ENCODE measurements around the gene SMIM20.
"Not testable (repeated sequence)": the region's sequence is repeated elsewhere in the genome, so short reads cannot be mapped to it uniquely, and the experiment has no call there.

SMIM20 gene

GRCh38 chr4:25913851-25914669 is at the start of gene SMIM20:
Gene SMIM20, plus strand, starts transcription at chr4:25914220. Its CDS starts 94 bp downstream, at chr4:25914314.
- DNase-seq (ENCODE audit: low spot score): peak; percentile 96

DNA sequence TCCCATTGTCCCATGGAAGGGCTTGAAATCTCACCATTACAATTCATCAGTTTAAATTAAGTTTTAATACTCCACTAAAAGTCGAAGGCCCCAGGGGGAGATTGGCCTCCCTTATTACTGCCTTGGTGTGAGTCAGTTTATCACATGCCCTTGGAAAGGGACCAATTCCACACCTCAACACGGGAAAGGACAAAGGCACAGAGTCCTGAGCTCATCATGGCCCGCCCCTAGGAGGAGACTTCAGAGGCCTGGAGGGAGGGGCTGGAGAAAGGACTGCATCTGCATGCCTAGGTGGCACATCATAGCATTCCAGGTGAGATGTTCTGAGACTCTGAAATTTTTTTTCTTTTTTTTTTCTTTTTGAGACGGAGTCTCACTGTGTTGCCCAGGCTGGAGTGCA is 48.4 kb upstream of the SMIM20 start:
- no peak for DNase-seq (ENCODE audit: low spot score)

DNA sequence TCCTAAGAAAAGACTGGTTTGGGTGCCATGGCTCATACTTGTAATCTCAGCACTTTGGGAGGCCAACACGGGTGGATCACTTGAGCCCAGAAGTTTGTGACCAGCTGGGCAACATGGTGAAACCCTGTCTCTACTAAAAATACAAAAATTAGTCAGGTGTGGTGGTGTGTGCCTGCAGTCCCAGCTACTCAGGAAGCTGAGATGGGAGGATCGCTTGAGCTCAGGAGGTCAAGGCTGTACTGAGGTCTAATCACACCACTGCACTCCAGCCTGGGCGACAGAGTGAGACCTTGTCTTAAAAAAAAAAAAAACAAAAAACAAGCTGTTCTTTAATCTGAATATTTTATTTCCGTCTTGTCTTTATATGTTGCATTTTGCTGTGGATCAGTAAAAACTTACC is 47.6 kb upstream of the SMIM20 start:
- DNase-seq (ENCODE audit: low spot score): not testable (repeated sequence)

- no peak for DNase-seq (ENCODE audit: low spot score)
Measured at GRCh38 chr4:25867781-25868294, 46.2 kb upstream of the SMIM20 start.

DNA sequence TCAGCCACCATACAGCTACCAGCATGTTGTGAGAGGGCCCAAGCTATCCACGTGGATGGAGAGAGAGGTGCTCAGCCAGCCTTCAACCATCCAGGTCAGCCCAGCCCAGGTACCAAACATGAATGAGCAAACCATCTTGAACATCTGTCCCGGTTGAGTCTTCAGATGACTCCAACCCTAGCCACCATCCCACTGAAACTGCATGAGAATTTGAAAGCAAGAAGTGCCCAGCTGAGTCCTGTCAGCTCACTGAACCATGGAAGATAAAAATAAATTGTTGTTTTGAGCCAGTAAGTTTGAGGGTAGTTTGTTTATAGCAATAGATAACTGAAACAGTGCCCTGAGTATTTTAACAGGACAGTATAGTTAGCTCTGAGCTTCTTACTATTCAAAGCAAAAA is 43.9 kb upstream of the SMIM20 start:
- no peak for DNase-seq (ENCODE audit: low spot score)

DNA sequence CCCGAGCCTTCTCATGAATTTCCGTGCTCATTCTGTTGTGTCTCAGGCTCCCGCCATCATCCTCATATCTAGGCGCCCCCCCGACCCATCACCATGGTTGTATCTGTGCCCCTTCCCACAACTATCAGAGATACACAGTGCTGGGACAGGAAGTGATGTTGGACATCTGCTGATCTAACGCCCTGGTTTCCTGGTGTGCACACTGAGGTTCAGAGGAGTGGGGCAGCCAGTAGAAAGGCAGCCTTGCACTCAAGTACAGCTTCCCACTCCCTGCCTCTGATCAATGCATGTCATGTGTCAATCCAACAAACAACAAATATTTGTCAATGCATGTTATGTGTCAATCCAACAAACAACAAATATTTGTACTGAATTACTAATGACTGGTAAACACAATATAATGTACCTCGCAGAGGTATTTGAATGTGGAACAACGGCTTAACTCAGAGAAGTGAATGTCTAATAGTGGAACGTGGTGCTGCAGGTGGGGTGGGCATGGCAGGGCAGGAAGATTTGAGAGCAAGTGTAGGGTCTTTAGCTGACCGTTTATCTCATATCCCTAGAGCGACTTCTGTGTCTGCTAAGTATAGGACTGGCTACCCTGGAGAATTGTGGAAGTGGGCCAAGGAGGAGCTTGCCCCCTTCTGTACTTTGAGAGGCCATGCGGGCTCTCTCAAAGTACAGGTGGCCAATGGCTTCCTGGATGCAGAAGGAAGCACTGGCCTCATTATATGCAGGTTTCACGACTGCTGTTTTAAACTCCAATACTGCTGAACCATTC is 41.0 kb upstream of the SMIM20 start:
- DNase-seq (ENCODE audit: low spot score): no peak

DNA sequence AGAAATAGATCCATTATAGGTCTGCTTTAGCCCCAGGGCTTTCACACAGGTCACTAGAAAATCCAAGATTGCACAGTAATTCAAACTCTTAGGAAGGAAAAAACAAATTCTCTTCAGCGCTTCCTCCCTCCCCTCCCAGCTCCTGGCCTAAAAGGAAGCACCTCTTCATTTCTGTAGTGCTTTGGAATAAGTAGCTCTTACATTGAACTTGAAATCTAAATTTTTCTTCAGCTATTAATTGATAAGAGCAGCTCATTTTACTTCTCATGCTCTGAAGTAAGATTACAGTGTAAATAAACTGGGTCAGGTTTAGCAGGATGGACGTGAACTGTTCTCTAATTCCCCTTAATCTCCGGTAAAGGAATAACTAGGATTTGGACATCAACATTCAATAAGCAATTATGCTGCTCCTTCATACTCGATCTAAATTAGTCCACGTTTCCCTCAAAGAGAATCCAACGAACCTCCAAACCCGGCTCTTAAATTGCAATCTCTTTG is 40.3 kb upstream of the SMIM20 start:
- no peak for DNase-seq (ENCODE audit: low spot score)

GRCh38 chr4:25874655-25875054 is 39.4 kb upstream of the SMIM20 start:
- DNase-seq (ENCODE audit: low spot score): no peak

DNA sequence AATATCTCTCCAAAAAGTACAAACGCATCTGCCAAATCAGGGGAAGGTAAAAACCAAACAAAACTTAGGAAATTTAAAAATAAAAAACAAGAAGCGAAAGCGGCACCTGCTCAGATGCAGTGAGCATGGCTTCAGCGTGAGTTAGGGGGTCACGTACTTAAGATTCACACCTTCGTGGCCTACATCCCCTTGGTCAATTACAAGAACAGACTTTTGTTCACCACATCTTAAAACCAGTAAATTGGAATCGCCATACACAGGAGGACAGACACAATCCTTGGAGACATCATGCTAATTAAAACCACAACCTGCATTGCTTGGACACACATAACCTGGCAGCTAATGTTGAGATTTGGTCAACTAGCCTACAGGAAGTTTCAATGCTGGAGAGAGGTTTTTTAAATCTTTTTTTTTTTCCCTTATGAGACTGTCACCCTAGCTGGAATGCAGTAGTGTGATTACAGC is 38.7 kb upstream of the SMIM20 start:
- DNase-seq (ENCODE audit: low spot score): no peak

GRCh38 chr4:25878676-25879075 is 35.3 kb upstream of the SMIM20 start:
- no peak for DNase-seq (ENCODE audit: low spot score)

- DNase-seq (ENCODE audit: low spot score): no peak
Measured at GRCh38 chr4:25879091-25879584, 34.9 kb upstream of the SMIM20 start.

GRCh38 chr4:25879587-25879986 is 34.4 kb upstream of the SMIM20 start:
- DNase-seq (ENCODE audit: low spot score): no peak

DNA sequence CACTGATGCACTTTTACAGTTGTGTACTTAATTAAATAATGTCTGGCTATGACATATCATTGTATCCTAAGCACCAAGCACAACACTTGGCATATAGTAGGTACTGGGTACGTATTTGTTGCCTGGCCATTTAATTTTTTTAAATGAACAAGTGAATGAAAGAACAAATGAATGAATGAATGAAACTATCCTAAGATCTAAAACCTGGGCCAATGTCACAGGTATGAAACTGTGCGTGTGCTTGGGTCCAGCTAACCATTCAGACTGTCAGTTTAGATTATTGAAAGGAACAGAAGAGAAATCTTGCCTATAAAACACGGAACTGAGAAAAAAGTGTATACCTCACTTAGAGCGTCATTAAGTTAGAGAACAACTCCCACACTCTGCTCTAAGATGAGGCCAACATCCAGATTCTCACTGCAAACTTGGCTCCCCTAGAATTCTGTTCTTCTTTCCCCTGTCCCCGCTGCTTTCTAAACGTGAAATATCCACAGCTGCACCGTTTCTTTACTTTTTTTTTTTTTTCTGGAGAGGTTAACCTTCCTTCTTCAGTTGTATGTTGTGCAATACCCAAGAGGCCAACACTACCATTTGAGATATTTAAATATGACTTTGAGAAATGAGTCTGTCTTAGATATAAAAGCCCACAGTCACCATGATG is 33.9 kb upstream of the SMIM20 start:
- no peak for DNase-seq (ENCODE audit: low spot score)

GRCh38 chr4:25881193-25881592 is 32.8 kb upstream of the SMIM20 start:
- DNase-seq (ENCODE audit: low spot score): no peak

- no peak for DNase-seq (ENCODE audit: low spot score)
Measured at GRCh38 chr4:25882226-25882625, 31.8 kb upstream of the SMIM20 start.

DNA sequence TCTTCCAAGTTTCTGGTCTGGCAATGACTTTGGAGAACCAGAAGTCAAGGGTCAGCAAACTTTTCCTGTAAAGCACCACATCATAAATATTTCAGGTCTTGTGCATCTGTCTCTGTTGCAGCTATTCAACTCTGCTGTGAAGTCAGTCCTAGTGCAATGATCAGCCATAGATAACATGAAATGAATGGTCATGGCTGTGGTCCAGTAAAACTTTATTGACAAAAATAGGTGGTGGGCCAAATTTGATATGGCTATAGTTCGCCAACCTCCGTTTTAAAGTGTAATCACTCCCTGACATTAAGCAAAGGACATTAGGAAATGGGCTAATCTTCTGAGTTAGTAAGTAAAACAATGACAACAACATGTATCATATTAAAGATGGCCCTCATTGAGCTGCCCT is 30.5 kb upstream of the SMIM20 start:
- no peak for DNase-seq (ENCODE audit: low spot score)

DNA sequence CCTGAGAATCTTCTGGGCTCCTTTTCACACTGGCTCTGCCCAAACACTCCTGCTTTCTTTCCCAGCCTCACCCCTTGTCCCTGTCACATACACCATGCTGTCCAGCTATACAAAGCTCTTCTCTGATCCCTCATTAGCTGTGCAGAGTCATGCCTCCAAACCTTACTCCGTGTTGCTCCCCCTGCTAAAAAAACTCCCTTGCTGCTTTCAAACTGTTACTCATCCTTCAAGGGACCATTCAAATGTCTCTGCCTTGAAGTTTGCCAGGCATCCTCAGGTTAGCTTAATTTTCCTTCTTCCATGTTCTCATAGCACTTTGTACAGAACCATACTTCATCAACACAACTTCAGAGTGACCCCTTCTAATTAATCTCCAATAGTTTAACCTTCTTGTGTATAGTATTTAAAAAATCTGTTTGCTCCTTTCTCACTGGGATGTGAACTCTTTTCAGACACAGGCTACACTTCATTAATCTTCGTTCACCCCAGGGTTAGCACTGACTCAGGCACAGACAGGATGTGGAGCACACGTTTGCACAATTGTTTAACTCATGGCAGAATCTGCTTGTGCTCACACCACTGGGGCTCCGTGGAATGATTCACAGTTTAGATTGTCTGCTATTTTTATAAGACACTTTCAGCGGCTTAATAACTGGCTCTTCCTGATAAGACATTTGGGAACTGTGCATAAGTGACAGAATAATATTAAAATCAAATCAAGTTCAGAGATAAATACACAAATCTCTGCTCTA is 29.8 kb upstream of the SMIM20 start:
- no peak for DNase-seq (ENCODE audit: low spot score)

DNA sequence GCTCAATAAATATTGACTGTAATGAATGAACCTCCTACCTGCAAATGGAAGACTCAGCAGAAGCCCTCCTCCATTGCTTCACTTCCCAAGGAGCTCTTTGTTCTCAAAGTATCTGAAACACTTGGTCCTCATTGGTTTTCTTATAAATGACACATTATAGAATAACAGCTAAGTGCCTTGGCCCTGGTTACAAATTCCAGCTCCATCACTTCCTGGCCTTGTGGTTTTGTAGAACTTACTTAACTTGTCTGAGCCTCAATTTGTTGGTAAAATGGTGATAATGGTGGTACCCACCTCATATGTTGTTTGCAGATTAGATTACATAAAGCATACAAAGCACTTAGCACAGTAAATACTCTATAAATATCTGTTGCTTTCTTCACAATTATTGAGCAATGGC is 25.2 kb upstream of the SMIM20 start:
- no peak for DNase-seq (ENCODE audit: low spot score)

DNA sequence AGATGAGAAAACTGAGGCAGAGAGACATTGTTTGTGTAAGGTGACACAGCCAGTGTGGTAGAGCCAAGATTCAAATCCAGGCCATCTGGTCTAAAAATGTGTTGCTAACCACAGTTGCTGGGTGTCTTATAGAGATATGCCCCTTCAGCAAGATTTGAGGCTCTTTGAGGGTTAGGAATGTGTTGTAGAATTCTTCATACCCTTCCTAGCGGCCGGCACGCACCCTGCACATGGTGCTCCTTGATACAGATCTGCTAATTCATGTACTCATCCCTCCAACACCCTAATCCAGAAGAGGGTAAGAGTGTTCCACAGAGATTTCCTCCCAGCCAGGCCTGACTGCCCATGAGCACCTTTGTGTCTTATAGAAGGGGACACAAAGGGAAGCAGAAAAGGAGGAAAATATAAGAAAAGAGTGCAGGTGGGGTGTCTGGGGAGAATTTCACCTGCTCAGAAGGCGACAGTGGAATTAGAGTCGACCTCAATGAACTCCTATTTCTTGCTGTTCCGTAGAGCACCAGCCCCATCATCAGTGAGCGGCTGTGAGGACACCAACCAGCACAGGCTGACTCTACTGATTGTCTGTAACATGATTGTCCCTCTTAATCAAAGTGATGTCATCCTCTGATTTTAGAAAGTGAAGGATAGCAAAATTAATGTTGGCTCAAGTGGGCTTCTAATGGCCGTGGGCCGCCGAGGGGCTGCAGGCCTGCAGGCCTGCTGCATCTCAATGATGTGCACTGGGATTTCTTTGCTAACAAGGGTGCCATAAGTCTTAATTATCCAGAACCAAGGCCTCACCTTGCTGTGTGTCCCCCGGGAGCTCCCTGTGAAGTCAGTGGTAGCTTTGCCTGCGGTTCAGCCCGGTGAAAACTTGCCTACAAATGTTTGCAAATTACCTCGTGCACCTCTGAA is 24.2 kb upstream of the SMIM20 start:
- no peak for DNase-seq (ENCODE audit: low spot score)
